A549 (cell line): ENCODE data around the gene MLLT3. TPM values are rescaled to one million over a fixed set of nuclear protein-coding genes. Genes with fewer than 3 reads are reported as not detected.
A peak's percentile ranks its signal among the peaks of the same experiment; 100 is the strongest.

Experiments used
- ATAC-seq, 2 experiments: fragments of 200-7000 bp in 1 of 2; fragments of >200 bp in 1 of 2; cut with Nextera tagmentation in 1 of 2; cut with Tn5 transposase in 1 of 2; 3 replicates each; pipeline versions ENCODE4 v1.8.0 to v1.9.1; 2018 to 2020; ENCODE audit warnings: mild to moderate bottlenecking in 1 of 2, moderate library complexity in 1 of 2
- CTCF ChIA-PET: fragments of 300-600 bp; sonication (Branson Sonifier 250); formaldehyde crosslinking; extraction: SDS; loops from one replicate; lab custom pipeline; 2021; ENCODE audit warnings: antibody characterized with exemption, inconsistent platforms; lab: Yijun Ruan, JAX
- POLR2A ChIA-PET: fragments of 350-600 bp; formaldehyde crosslinking; extraction: SDS; loops from one replicate; lab custom pipeline; 2021; ENCODE audit warnings: antibody characterized with exemption, inconsistent platforms; lab: Yijun Ruan, JAX
- DNase-seq, 2 experiments: peaks; one replicate each; pipeline versions ENCODE4 v3.0.0 to v3.0.0-alpha.2; 2011 to 2016; ENCODE audit warnings: low read depth in 1 of 2, low spot score in 1 of 2
- FAIRE-seq: peaks from 2 replicates; lab custom pipeline; 2011; peaks lifted over from hg19 to GRCh38; lab: Jason Lieb, UNC
- H3K27ac ChIP-seq, 2 experiments: fragments of >200 bp; sonication (Bioruptor Twin); formaldehyde crosslinking; 3 replicates each; pipeline ENCODE4 v1.5.1; 2016 to 2017
- H3K4me1 ChIP-seq: fragments of >200 bp; sonication (Bioruptor Twin); formaldehyde crosslinking; 3 replicates; pipeline ENCODE4 v1.6.1; 2016
- H3K4me2 ChIP-seq: fragments of >200 bp; sonication (Bioruptor Twin); formaldehyde crosslinking; 3 replicates; pipeline ENCODE4 v1.6.1; 2016
- H3K4me3 ChIP-seq: fragments of >200 bp; sonication (Bioruptor Twin); formaldehyde crosslinking; 3 replicates; pipeline ENCODE4 v1.5.1; 2016
- H3K9me3 ChIP-seq: fragments of >200 bp; sonication (Bioruptor Twin); formaldehyde crosslinking; 3 replicates; pipeline ENCODE4 v1.6.1; 2016
- EHF ChIP-seq: fragments of 250-450 bp; sonication (Bioruptor Pico); IDR thresholded peaks from 2 replicates; pipeline ENCODE4 v1.5.0; 2020; ENCODE audit warnings: mild to moderate bottlenecking
- FOSL2 ChIP-seq, 2 experiments: fragments of 450-650 bp in 1 of 2; fragments of >200 bp in 1 of 2; sonication (Bioruptor Twin) in 1 of 2; formaldehyde crosslinking; IDR thresholded peaks; 2 replicates each; pipeline versions ENCODE4 v1.5.0 to v1.6.1; 2016 to 2020; ENCODE audit warnings: mild to moderate bottlenecking in 1 of 2, moderate library complexity in 1 of 2
- JUN ChIP-seq, 2 experiments: fragments of >200 bp; sonication (Bioruptor Twin); formaldehyde crosslinking; IDR thresholded peaks; 2 replicates in 1 of 2; 3 replicates in 1 of 2; pipeline ENCODE4 v1.6.1; 2016 to 2017
- JUNB ChIP-seq: fragments of >200 bp; sonication (Bioruptor Twin); formaldehyde crosslinking; IDR thresholded peaks from 2 replicates; pipeline ENCODE4 v1.6.1; 2016
- KDM1A ChIP-seq: fragments of 200-600 bp; sonication (generic); IDR thresholded peaks from 2 replicates; pipeline ENCODE4 v1.6.1; 2016; ENCODE audit warnings: low read depth, mild to moderate bottlenecking
- KDM5A ChIP-seq: fragments of 200-600 bp; sonication (generic); IDR thresholded peaks from 2 replicates; pipeline ENCODE4 v1.6.1; 2016; ENCODE audit warnings: antibody characterized with exemption, mild to moderate bottlenecking
- MAFK ChIP-seq: fragments of 450-650 bp; IDR thresholded peaks from 2 replicates; pipeline ENCODE4 v1.6.1; 2014; ENCODE audit not compliant: partially characterized antibody
- MAZ ChIP-seq: fragments of 150-350 bp; IDR thresholded peaks from 2 replicates; pipeline ENCODE4 v1.6.1; 2014; ENCODE audit warnings: antibody characterized with exemption, low read depth, low read length, borderline replicate concordance
- PBX3 ChIP-seq: IDR thresholded peaks from 2 replicates; pipeline ENCODE4 v1.6.1; 2012
- POLR2AphosphoS2 ChIP-seq: conservative IDR thresholded peaks from 2 replicates; pipeline ENCODE4 v1.6.1; 2012; ENCODE audit warnings: low read length, improper control_type of control experiment, inconsistent platforms
- RFX5 ChIP-seq: fragments of 450-650 bp; IDR thresholded peaks from 2 replicates; pipeline ENCODE4 v1.7.1; 2014; ENCODE audit warnings: antibody characterized with exemption, mild to moderate bottlenecking, moderate library complexity
- SMC3 ChIP-seq: fragments of >200 bp; sonication (Bioruptor Twin); formaldehyde crosslinking; IDR thresholded peaks from 3 replicates; pipeline ENCODE4 v1.6.1; 2018; ENCODE audit warnings: inconsistent platforms
- ZC3H11A ChIP-seq: fragments of 450-650 bp; IDR thresholded peaks from 2 replicates; pipeline ENCODE4 v1.6.1; 2014; ENCODE audit warnings: antibody characterized with exemption, mild to moderate bottlenecking
- WGBS: methylation state at CpG from one replicate; pipeline ENCODE4 v1.1.6; 2017; ENCODE audit errors: missing lambda C conversion rate; 5-methylcytosine and 5-hydroxymethylcytosine counted together
- polyA plus RNA-seq, 4 experiments: library from polyadenylated mRNA; depleted of rRNA in 3 of 4; stranded (reverse); fragments of >200 nt; fragmentation: RNase III in 1 of 4; extraction: RNeasy Plus Mini Kit Qiagen cat#74134 plus additional on column Dnase treatment in 1 of 4; gene quantifications; 2 replicates in 3 of 4; 3 replicates in 1 of 4; pipeline ENCODE4 v1.2.3, GENCODE V29; 2011 to 2017
- TF ChIP-seq, protein P1 (sequence below): fragments of 150-350 bp; IDR thresholded peaks from 2 replicates; pipeline ENCODE4 v1.6.1; 2014; ENCODE audit warnings: low read depth, mild to moderate bottlenecking, low read length
- TF ChIP-seq, protein P2 (sequence below): fragments of >200 bp; sonication (Bioruptor Twin); formaldehyde crosslinking; IDR thresholded peaks from 2 replicates; pipeline ENCODE4 v1.6.1; 2016

Gene MLLT3
- polyA plus RNA-seq, 2 of the 4 experiments (the other 2 are of a cell fraction): 14.3 to 47.6 TPM

GRCh38 chr9:20355022-20355421, 267.3 kb downstream of the MLLT3 start:
- FAIRE-seq: no peak
- POLR2A ChIA-PET: no interaction called here
- no peak for DNase-seq

DNA sequence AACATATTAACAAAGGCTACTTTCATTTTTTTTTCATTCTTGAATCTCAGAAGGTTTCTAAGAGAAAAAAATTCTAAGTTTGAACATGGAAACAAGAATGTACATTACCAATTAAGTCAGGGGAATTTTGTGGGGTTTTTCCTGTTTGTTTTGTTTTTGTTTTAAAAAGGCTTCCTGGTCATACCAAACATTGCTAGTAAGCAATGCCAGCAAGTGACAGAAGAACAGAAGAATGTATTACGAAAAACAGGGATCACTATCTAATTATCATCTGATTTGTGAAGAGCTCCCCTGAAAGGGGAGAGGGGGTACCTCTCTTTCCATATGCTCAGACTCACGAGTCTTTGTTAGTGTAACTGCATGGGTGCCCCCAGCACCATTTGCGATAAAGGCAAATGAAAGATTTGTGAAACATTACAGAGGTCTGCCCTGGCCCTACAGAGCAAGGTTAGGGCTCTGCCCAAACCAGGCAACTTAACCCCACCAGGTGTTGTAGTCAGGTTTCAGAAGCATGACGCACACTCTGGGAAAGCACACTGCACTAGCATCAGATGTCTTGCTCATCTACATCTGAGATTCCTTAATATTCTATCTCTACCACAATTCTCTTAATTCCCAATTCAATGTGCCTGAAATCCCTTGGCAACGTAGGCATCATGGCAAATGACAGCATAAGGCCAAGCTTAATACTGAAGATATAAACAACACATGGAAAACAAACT, 268.2 kb downstream of the MLLT3 start:
- POLR2A ChIA-PET: no interaction called here
- no peak overlapping the region for H3K27ac ChIP-seq
- H3K9me3 ChIP-seq: no peaks in the 10 kb centered on the region
- DNase-seq: no peak
- H3K4me1 ChIP-seq: peaks cover 40% of the 10 kb centered on the region
- H3K4me3 ChIP-seq: no peak overlapping the region
- 92% methylated on average over 5 of the region's 5 CpGs for WGBS
- no peak overlapping the region for H3K4me2 ChIP-seq
- ATAC-seq: no peak
- FAIRE-seq: no peak
- no peak for TF ChIP-seq KDM5A
- CTCF ChIA-PET: interaction anchor here (1.7 to 6.7 kb wide), 4 partner anchors 29 to 757 kb away, joined by 4 to 55 read pairs (median 10); no protein-coding TSS in a partner anchor

More at GRCh38 chr9:20355022-20355421, 267.3 kb downstream of the MLLT3 start:
- Histone ChIP-seq H3K9me3 (no peaks in the 10 kb centered on the region), H3K4me2 (peak overlapping the region; percentile 15; the same call in 1 of the 3 replicates), H3K27ac (no peak overlapping the region), H3K4me1 (peaks cover 40% of the 10 kb centered on the region), H3K4me3 (no peak overlapping the region)
- TF ChIP-seq, protein P1, sequence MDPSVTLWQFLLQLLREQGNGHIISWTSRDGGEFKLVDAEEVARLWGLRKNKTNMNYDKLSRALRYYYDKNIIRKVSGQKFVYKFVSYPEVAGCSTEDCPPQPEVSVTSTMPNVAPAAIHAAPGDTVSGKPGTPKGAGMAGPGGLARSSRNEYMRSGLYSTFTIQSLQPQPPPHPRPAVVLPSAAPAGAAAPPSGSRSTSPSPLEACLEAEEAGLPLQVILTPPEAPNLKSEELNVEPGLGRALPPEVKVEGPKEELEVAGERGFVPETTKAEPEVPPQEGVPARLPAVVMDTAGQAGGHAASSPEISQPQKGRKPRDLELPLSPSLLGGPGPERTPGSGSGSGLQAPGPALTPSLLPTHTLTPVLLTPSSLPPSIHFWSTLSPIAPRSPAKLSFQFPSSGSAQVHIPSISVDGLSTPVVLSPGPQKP: no peak
- no peak for TF ChIP-seq EHF (CRISPR knock-in tag)
- peak; percentile 37 for TF ChIP-seq MAFK
- WGBS: 49% methylated on average over 2 of the region's 2 CpGs
- CTCF ChIA-PET: interaction anchor here (0.6 to 6.7 kb wide), 17 partner anchors 30 to 756 kb away, joined by 3 to 55 read pairs (median 3); partner anchors contain the start of gene MLLT3
- ATAC-seq: no peak

DNA sequence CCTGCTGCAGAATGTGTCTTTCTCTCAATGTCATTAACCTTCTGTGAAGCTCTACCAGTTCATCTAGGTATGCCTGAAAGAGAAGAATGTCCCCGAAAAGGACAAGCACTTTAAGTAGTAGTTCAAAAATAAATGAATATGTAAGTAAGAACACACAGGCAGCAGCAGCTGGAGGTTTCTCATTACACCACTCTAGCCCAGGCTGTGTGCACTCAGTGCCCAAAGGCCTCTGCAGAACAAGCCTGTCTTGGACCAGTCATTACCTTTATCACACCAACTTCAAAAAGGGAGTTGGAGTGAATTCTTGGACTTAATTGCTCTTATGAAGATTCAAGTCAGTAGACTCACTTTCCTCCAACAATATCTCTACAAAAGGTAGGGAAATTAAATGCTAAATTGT, 268.8 kb downstream of the MLLT3 start:
- H3K4me2 ChIP-seq: no peak overlapping the region
- no peaks in the 10 kb centered on the region for H3K9me3 ChIP-seq
- WGBS: 95% methylated on average over 1 of the region's 1 CpG
- no peak for TF ChIP-seq KDM1A
- no peak for TF ChIP-seq ZC3H11A
- TF ChIP-seq, protein P1: no peak
- TF ChIP-seq POLR2AphosphoS2: no peak
- TF ChIP-seq JUNB: no peak
- no peak for TF ChIP-seq RFX5
- no peak for TF ChIP-seq FOSL2 (IDR thresholded peaks at IDR 0.05)
- no peak for TF ChIP-seq FOSL2 (CRISPR knock-in tag; IDR thresholded peaks at IDR 0.05)
- no peak for TF ChIP-seq SMC3
- TF ChIP-seq, protein P2, sequence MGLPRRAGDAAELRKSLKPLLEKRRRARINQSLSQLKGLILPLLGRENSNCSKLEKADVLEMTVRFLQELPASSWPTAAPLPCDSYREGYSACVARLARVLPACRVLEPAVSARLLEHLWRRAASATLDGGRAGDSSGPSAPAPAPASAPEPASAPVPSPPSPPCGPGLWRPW: no peak
- TF ChIP-seq PBX3: no peak
- no peak for TF ChIP-seq JUN (IDR thresholded peaks at IDR 0.05)
- TF ChIP-seq MAZ: no peak
- no peak overlapping the region for H3K27ac ChIP-seq
- no peak for FAIRE-seq
- no peak overlapping the region for H3K4me3 ChIP-seq
- ChIA-PET POLR2A (no interaction called here), CTCF (interaction anchor here (2.2 kb wide), 1 partner anchor 758 kb away, joined by 6 read pairs; no protein-coding TSS in a partner anchor)
- DNase-seq: no peak
- H3K4me1 ChIP-seq: peaks cover 38% of the 10 kb centered on the region
- ATAC-seq: no peak
